Activated naive CD8-positive, alpha-beta T cell treated with anti-CD3 and anti-CD28 coated beads, Interleukin-2, amount 50 U/mL, for 16 hours (primary cell): ENCODE results near the gene SLC29A3.

ENCODE experiments used
- DNase-seq: peaks from one replicate; pipeline ENCODE4 v3.0.0-alpha.2; 2020; ENCODE audit warnings: low read depth, low spot score

SLC29A3 gene

GRCh38 chr10:71320592-71320991, 1.5 kb downstream of the SLC29A3 start:
- DNase-seq, result no peak

- DNase-seq, result no peak
Measured at GRCh38 chr10:71321386-71321785, 2.3 kb downstream of the SLC29A3 start.

- no peak for DNase-seq
Measured at GRCh38 chr10:71323407-71323806, 4.3 kb downstream of the SLC29A3 start.

GRCh38 chr10:71324743-71325142, 5.7 kb downstream of the SLC29A3 start:
- DNase-seq, result no peak

- no peak for DNase-seq
Measured at GRCh38 chr10:71325267-71325666, 6.2 kb downstream of the SLC29A3 start.

GRCh38 chr10:71326464-71326881, 7.4 kb downstream of the SLC29A3 start:
- no peak for DNase-seq

- no peak for DNase-seq
Measured at GRCh38 chr10:71330789-71331404, 11.8 kb downstream of the SLC29A3 start.

GRCh38 chr10:71331736-71332135, 12.7 kb downstream of the SLC29A3 start:
- DNase-seq, result no peak

GRCh38 chr10:71332466-71332865, 13.4 kb downstream of the SLC29A3 start:
- DNase-seq, result no peak

GRCh38 chr10:71333129-71333887, 14.2 kb downstream of the SLC29A3 start:
- DNase-seq, result no peak

GRCh38 chr10:71334221-71334791, 15.2 kb downstream of the SLC29A3 start:
- no peak for DNase-seq

- no peak for DNase-seq
Measured at GRCh38 chr10:71335173-71335708, 16.2 kb downstream of the SLC29A3 start.

GRCh38 chr10:71336632-71337031, 17.6 kb downstream of the SLC29A3 start:
- no peak for DNase-seq

GRCh38 chr10:71337219-71337701, 18.2 kb downstream of the SLC29A3 start:
- DNase-seq, result no peak

- DNase-seq, result no peak
Measured at GRCh38 chr10:71338728-71339495, 19.9 kb downstream of the SLC29A3 start.

- DNase-seq, result no peak
Measured at GRCh38 chr10:71339796-71340589, 20.9 kb downstream of the SLC29A3 start.

- DNase-seq, result no peak
Measured at GRCh38 chr10:71342573-71343391, 23.7 kb downstream of the SLC29A3 start.

GRCh38 chr10:71343392-71343773, 24.3 kb downstream of the SLC29A3 start:
- no peak for DNase-seq

GRCh38 chr10:71344154-71344925, 25.3 kb downstream of the SLC29A3 start:
- DNase-seq, result no peak
